Gastroesophageal sphincter (tissue), 2 donors: ENCODE data around the gene C1GALT1.
"Not testable (repeated sequence)": the region's sequence is repeated elsewhere in the genome, so short reads cannot be mapped to it uniquely, and the experiment has no call there.

Experiments used
- POLR2A ChIP-seq, 2 donors: fragments of 450-650 bp; IDR thresholded peaks; one replicate each; pipeline ENCODE4 v1.6.1; 2017; ENCODE audit warnings: antibody characterized with exemption in 2 of 2, mild to moderate bottlenecking in 2 of 2, moderate library complexity in 1 of 2
- POLR2AphosphoS5 ChIP-seq: sonication (generic); formaldehyde crosslinking; IDR thresholded peaks from one replicate; pipeline ENCODE4 v1.6.1; 2017; ENCODE audit warnings: antibody characterized with exemption

- not testable (repeated sequence) for TF ChIP-seq POLR2A (IDR thresholded peaks at IDR 0.05); POLR2AphosphoS5
Observed at GRCh38 chr7:7154355-7154754, 28.0 kb upstream of the C1GALT1 start.
